MM.1S (cell line): ENCODE measurements around the gene ACTG1.

ENCODE experiments used
- DNase-seq: peaks from one replicate; pipeline ENCODE4 v3.0.0-alpha.2; 2015
- H2AFZ ChIP-seq: fragments of 300-600 bp; sonication (generic); 2 replicates; pipeline ENCODE4 v1.6.0; 2016; ENCODE audit warnings: antibody characterized with exemption, low read length
- H3F3A ChIP-seq: fragments of 300-600 bp; sonication (generic); 2 replicates; pipeline ENCODE4 v1.6.1; 2016; ENCODE audit warnings: mild to moderate bottlenecking, antibody characterized with exemption, low read length, moderate library complexity, mixed read lengths; ENCODE audit not compliant: insufficient read depth
- H3K27ac ChIP-seq: fragments of 300-600 bp; sonication (generic); 2 replicates; pipeline ENCODE4 v1.5.1; 2016; ENCODE audit warnings: mild to moderate bottlenecking, low read length
- H3K27me3 ChIP-seq: fragments of 300-600 bp; sonication (generic); replicated peaks from 2 replicates; pipeline ENCODE4 v1.6.0; 2016; ENCODE audit warnings: low read length; ENCODE audit not compliant: insufficient read depth
- H3K36me3 ChIP-seq: fragments of 300-600 bp; sonication (generic); replicated peaks from 2 replicates; pipeline ENCODE4 v1.6.1; 2016; ENCODE audit warnings: mild to moderate bottlenecking, low read length, mixed read lengths; ENCODE audit not compliant: insufficient read depth
- H3K4me1 ChIP-seq: fragments of 300-600 bp; sonication (generic); 2 replicates; pipeline ENCODE4 v1.6.1; 2016; ENCODE audit warnings: low read length, mixed read lengths
- H3K4me2 ChIP-seq: fragments of 300-600 bp; sonication (generic); 2 replicates; pipeline ENCODE4 v1.6.0; 2016; ENCODE audit warnings: low read depth, low read length
- H3K4me3 ChIP-seq: fragments of 300-600 bp; sonication (generic); 2 replicates; pipeline ENCODE4 v1.5.1; 2016; ENCODE audit warnings: low read length, mixed read lengths
- H3K79me2 ChIP-seq: fragments of 300-600 bp; sonication (generic); 2 replicates; pipeline ENCODE4 v1.6.1; 2016; ENCODE audit warnings: mixed run types, low read length, mixed read lengths
- H3K9ac ChIP-seq: fragments of 300-600 bp; sonication (generic); 2 replicates; pipeline ENCODE4 v1.6.1; 2016; ENCODE audit warnings: low read length, mixed read lengths
- H3K9me2 ChIP-seq: fragments of 300-600 bp; sonication (generic); replicated peaks from 2 replicates; pipeline ENCODE4 v1.6.1; 2016; ENCODE audit warnings: mild to moderate bottlenecking, low read length, mixed read lengths; ENCODE audit not compliant: insufficient read depth
- H3K9me3 ChIP-seq: fragments of 300-600 bp; sonication (generic); replicated peaks from 2 replicates; pipeline ENCODE4 v1.6.1; 2016; ENCODE audit warnings: mild to moderate bottlenecking, low read length, mixed read lengths; ENCODE audit not compliant: insufficient read depth
- H4K20me1 ChIP-seq: fragments of 300-600 bp; sonication (generic); 2 replicates; pipeline ENCODE4 v1.6.1; 2016; ENCODE audit warnings: mild to moderate bottlenecking, low read length, moderate library complexity, mixed read lengths; ENCODE audit not compliant: insufficient read depth
- EZH2 ChIP-seq: fragments of 300-600 bp; sonication (generic); optimal IDR thresholded peaks from 2 replicates; pipeline ENCODE3; 2017; ENCODE audit warnings: low read depth, mild to moderate bottlenecking, antibody characterized with exemption, low read length, mixed read lengths
- EZH2phosphoT487 ChIP-seq: fragments of 300-600 bp; sonication (generic); IDR thresholded peaks from 2 replicates; pipeline ENCODE4 v1.6.1; 2018; ENCODE audit warnings: antibody characterized with exemption, low read length
- TF ChIP-seq, protein P1 (sequence below): fragments of 300-600 bp; sonication (generic); IDR thresholded peaks from 2 replicates; pipeline ENCODE4 v1.5.1; 2016; ENCODE audit warnings: antibody characterized with exemption, low read length, mixed read lengths

Gene ACTG1

DNA sequence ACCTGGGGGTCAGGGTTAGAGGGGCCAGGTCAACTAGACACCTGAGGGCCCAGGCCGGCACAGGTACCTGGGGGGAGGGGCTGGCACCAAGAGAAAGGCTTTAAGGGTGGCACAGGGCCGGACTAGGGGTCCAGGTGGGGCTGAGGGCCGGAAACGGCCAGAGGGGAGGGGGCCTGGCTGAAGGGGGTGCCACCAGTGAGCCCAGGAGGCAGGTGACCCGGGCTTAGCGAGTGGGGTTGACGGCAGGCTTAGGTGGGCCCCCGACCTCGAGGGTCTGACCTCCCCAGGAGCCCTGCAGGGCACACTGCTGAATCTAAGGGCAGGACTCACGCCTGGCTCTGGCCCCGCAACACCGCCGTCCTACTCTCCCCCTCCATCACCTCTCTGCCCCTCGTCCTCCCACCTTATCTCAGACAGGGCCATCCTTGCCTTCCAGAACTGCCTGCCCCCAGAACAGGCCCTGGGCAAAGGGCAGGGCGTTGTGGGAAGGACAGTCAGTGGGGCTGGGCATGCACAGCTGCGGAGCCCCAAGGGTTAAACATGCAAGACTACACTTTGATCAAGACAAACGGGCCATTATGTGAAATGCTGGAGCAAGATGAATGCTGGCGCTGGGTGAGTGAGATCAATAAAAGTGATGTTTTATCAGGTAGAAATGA lies 44.4 kb downstream of the ACTG1 start:
- no peak overlapping the region for H3K4me2 ChIP-seq
- H3K27ac ChIP-seq, result no peak overlapping the region

GRCh38 chr17:81466564-81467472 lies 45.8 kb downstream of the ACTG1 start:
- Histone ChIP-seq H3K27ac (no peak overlapping the region), H3K27me3 (peaks cover 99% of the 10 kb centered on the region), H3K4me2 (no peak overlapping the region), H4K20me1 (no peaks in the 10 kb centered on the region), H3F3A (no peaks in the 10 kb centered on the region), H2AFZ (no peak overlapping the region), H3K9me2 (no peaks in the 10 kb centered on the region), H3K9ac (no peak overlapping the region), H3K4me3 (no peak overlapping the region), H3K4me1 (no peaks in the 10 kb centered on the region), H3K9me3 (no peaks in the 10 kb centered on the region), H3K36me3 (no peaks in the 10 kb centered on the region), H3K79me2 (no peaks in the 10 kb centered on the region)
- no peak for DNase-seq
- no peak for TF ChIP-seq EZH2
- no peak for TF ChIP-seq EZH2phosphoT487
- TF ChIP-seq, protein P1, sequence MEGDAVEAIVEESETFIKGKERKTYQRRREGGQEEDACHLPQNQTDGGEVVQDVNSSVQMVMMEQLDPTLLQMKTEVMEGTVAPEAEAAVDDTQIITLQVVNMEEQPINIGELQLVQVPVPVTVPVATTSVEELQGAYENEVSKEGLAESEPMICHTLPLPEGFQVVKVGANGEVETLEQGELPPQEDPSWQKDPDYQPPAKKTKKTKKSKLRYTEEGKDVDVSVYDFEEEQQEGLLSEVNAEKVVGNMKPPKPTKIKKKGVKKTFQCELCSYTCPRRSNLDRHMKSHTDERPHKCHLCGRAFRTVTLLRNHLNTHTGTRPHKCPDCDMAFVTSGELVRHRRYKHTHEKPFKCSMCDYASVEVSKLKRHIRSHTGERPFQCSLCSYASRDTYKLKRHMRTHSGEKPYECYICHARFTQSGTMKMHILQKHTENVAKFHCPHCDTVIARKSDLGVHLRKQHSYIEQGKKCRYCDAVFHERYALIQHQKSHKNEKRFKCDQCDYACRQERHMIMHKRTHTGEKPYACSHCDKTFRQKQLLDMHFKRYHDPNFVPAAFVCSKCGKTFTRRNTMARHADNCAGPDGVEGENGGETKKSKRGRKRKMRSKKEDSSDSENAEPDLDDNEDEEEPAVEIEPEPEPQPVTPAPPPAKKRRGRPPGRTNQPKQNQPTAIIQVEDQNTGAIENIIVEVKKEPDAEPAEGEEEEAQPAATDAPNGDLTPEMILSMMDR, result no peak

More for the DNA sequence above, 44.4 kb downstream of the ACTG1 start:
- Histone ChIP-seq H4K20me1 (no peaks in the 10 kb centered on the region), H3K9me3 (no peaks in the 10 kb centered on the region), H3K79me2 (no peaks in the 10 kb centered on the region), H3F3A (no peaks in the 10 kb centered on the region), H3K9ac (no peak overlapping the region), H3K36me3 (no peaks in the 10 kb centered on the region), H3K4me1 (no peaks in the 10 kb centered on the region), H3K9me2 (no peaks in the 10 kb centered on the region), H3K27me3 (peaks cover 97% of the 10 kb centered on the region), H3K4me3 (no peak overlapping the region), H2AFZ (no peak overlapping the region)
- DNase-seq, result no peak
- TF ChIP-seq EZH2phosphoT487, result no peak

GRCh38 chr17:81465910-81466309 lies 46.7 kb downstream of the ACTG1 start:
- Histone ChIP-seq H3K4me1 (no peaks in the 10 kb centered on the region), H3K9ac (no peak overlapping the region), H3K27me3 (peaks cover 99% of the 10 kb centered on the region), H3F3A (no peaks in the 10 kb centered on the region), H3K36me3 (no peaks in the 10 kb centered on the region), H3K27ac (no peak overlapping the region), H2AFZ (no peak overlapping the region), H3K79me2 (no peaks in the 10 kb centered on the region), H3K9me2 (no peaks in the 10 kb centered on the region), H3K4me2 (no peak overlapping the region), H3K4me3 (no peak overlapping the region), H4K20me1 (no peaks in the 10 kb centered on the region), H3K9me3 (no peaks in the 10 kb centered on the region)
- no peak for DNase-seq
- TF ChIP-seq EZH2phosphoT487 (no peak), EZH2 (no peak)
- TF ChIP-seq, protein P1, result no peak
